SH-SY5Y (cell line): ENCODE data around the gene UBP1.

Experiments used
- GATA2 ChIP-seq: IDR thresholded peaks from 2 replicates; pipeline ENCODE4 v1.6.1; 2011; ENCODE audit warnings: mild to moderate bottlenecking, low read depth, low read length
- GATA3 ChIP-seq: IDR thresholded peaks from 2 replicates; pipeline ENCODE4 v1.6.1; 2011; ENCODE audit warnings: low read depth, mild to moderate bottlenecking, low read length, moderate library complexity

DNA sequence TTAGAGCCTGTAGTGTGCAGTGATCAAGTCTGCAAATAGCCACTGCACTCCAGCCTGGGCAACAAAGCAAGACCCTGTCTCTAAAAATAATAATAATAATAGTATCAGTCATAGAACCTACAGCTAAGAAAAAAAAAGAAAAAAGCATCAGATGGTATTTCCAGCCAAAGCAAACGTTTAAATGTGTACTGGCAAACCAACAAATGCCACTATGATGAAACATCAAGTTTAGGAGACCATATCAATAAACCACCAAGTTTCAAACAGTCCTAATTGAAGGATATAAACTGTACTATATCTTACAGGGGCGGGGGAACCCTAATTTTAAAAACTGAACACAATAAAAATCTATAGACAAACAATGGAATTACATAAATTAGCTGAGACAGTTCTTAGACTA is 6.4 kb downstream of the UBP1 start:
- TF ChIP-seq GATA2 (no peak), GATA3 (no peak)
